GM13976 (cell line): ENCODE data around the gene ABLIM2.

Experiments
- DNase-seq: peaks from one replicate; pipeline ENCODE4 v3.0.0; 2012; ENCODE audit warnings: low spot score
- in situ Hi-C: fragments of 300-500 bp; cut with MboI; formaldehyde crosslinking; loops from one replicate; pipeline ENCODE4 v1.12.0; 2022; ENCODE audit warnings: low sequenced_read_pairs, mixed read lengths, inconsistent platforms; ENCODE audit not compliant: unreplicated experiment
- TF ChIP-seq, protein P1 (sequence below): IDR thresholded peaks from 2 replicates; pipeline ENCODE4 v1.5.1; 2012; ENCODE audit warnings: borderline replicate concordance, mild to moderate bottlenecking; ENCODE audit not compliant: insufficient read depth; ENCODE audit errors: extremely low read depth, missing control alignments, control extremely low read depth

Gene ABLIM2

DNA sequence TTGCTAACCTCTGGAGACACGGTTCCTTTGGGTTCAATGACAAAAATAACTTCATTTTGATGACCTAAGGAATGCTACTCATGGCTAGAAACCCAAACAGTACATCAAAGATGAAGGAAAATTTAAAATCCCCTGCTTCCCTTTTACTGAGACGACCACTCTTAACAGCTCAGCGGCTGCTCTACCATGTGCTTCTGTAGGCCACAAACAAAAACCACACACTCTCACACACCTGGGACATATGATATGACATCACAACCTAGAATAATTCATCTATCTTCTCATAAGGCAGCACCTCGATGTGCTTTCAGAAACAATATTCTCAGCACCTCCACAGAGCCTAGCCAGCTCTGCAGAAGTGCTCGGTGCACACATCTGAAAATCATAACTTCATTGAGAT lies 34.7 kb downstream of the ABLIM2 start:
- no peak for DNase-seq
- TF ChIP-seq, protein P1, sequence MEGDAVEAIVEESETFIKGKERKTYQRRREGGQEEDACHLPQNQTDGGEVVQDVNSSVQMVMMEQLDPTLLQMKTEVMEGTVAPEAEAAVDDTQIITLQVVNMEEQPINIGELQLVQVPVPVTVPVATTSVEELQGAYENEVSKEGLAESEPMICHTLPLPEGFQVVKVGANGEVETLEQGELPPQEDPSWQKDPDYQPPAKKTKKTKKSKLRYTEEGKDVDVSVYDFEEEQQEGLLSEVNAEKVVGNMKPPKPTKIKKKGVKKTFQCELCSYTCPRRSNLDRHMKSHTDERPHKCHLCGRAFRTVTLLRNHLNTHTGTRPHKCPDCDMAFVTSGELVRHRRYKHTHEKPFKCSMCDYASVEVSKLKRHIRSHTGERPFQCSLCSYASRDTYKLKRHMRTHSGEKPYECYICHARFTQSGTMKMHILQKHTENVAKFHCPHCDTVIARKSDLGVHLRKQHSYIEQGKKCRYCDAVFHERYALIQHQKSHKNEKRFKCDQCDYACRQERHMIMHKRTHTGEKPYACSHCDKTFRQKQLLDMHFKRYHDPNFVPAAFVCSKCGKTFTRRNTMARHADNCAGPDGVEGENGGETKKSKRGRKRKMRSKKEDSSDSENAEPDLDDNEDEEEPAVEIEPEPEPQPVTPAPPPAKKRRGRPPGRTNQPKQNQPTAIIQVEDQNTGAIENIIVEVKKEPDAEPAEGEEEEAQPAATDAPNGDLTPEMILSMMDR: no peak
- in situ Hi-C loops: no loop called here

DNA sequence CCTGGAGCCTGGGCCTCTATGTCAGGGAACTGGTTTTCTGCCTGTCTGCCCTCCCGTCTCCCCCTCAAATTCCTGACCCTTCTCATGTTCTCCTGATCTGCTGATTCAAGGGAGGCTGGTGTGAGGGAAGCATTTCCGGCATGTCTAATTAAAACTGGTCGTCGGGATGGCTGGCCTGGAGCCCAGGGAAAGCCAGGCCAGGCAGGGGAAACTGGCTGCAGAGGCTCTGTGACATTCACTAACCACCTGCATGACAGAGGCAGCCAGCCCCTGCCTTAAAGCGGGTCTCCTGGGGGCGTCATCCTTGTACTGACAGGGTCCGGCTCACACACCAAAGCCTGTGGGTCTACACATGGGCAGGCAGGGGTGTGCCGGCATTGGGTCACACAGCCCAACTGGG lies 35.2 kb downstream of the ABLIM2 start:
- no peak for DNase-seq
- in situ Hi-C loops: no loop called here
- TF ChIP-seq, protein P1: no peak

DNA sequence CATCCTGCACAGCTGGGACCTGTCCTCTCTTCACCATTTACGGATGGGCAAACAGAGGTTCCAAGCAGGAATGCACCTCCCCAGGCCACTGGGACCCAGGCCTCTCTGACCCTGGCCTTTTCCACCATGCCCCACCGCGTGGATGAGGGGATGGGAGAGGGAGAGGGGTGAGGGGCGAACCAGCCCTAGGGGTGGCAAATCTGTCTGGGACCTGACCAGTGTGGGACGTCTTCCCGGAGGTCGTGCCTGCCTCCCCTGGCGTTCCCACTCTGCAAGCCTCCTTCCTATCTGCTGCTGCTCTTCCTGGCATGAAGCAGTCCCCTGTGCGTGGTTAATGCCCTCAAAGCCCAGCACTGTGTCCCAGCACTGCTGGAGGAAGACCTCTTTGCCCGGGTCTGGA lies 35.9 kb downstream of the ABLIM2 start:
- TF ChIP-seq, protein P1: no peak
- in situ Hi-C loops: no loop called here
- no peak for DNase-seq

DNA sequence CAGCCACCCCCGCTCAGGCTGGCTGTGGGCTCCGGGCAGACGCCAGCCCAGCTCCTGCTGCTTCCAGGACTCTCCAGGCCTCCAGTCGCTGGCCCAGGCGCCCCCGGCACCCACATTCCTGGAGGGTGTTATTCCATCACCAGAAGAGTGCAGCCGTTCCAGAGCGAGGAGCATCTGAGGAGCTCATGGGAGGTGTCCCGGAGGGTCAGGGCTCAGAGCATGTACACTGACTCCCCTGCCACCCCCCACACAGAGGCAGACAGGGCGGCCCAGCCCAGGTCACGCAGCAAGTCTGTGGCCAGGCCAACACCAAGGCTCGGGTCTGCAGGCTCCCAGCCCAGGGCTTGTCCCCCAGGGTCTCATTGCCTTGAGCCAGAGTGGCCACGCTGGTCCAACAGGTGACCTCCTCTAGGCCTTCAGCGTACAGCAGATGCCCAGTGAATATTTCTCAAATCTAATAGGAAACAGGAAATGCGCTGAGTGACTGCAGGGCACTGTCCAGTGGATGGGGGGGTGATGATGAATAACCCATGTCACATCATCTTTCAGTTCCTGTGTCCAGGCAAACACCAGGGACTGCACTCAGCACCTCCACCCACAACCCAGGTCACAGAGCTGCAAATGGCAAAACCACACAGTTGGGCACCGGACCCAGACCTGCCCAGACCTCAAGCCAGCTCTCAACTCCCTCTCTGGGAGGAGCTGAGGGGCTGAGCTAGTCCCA lies 37.2 kb downstream of the ABLIM2 start:
- in situ Hi-C loops: no loop called here
- TF ChIP-seq, protein P1: no peak
- DNase-seq: no peak

DNA sequence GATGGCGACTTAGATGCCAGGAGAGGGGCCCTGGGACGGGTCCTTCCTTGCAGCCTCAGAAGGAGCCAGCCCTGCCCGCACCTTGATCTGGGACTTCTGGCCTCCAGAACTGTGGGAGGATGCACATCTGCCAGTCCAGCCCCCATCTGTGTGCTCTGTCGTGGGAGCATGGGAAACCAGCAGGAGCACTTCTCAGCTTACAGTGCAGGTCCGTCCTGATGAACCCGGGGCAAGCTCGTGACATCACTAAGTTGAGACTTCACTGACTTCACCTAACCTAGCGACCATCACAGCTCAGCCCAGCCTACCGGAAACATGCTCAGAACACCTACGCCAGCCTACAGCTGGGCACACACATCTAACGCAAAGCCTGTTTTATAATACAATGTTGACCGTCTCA lies 38.1 kb downstream of the ABLIM2 start:
- TF ChIP-seq, protein P1: no peak
- in situ Hi-C loops: no loop called here
- DNase-seq: no peak

DNA sequence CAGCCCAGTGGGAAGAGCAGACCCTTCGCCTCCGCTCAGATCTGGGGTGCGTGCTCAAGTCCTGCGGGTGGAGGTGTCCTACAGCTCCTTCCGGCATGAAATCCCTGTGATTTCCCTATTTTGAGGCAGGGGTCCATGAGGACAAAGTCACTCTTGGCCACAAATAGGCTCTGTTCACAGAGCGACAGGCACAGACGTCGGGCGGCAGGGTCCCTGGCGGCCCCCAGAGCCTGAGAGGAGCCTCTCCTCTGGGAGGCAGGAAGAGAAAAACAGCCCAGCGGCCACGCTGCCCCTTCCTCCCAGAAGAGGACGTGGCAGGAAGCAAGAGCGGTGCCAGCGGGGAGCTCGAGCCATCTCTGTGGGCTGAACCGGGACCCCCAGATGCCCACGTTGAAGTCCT lies 38.7 kb downstream of the ABLIM2 start:
- in situ Hi-C loops: no loop called here
- TF ChIP-seq, protein P1: no peak
- DNase-seq: no peak
